ENCODE data around the gene TMUB1.
"Not testable (repeated sequence)": the region's sequence is repeated elsewhere in the genome, so short reads cannot be mapped to it uniquely, and the experiment has no call there.

Gene TMUB1

DNA sequence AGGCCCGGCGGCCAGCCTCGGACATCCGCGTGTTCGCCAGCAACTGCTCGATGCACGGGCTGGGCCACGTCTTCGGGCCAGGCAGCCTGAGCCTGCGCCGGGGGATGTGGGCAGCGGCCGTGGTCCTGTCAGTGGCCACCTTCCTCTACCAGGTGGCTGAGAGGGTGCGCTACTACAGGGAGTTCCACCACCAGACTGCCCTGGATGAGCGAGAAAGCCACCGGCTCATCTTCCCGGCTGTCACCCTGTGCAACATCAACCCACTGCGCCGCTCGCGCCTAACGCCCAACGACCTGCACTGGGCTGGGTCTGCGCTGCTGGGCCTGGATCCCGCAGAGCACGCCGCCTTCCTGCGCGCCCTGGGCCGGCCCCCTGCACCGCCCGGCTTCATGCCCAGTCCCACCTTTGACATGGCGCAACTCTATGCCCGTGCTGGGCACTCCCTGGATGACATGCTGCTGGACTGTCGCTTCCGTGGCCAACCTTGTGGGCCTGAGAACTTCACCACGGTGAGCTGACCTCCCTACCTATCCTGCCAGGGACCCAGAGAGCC, 34.3 kb downstream of the TMUB1 start:
- DNase-seq, result no peak

DNA sequence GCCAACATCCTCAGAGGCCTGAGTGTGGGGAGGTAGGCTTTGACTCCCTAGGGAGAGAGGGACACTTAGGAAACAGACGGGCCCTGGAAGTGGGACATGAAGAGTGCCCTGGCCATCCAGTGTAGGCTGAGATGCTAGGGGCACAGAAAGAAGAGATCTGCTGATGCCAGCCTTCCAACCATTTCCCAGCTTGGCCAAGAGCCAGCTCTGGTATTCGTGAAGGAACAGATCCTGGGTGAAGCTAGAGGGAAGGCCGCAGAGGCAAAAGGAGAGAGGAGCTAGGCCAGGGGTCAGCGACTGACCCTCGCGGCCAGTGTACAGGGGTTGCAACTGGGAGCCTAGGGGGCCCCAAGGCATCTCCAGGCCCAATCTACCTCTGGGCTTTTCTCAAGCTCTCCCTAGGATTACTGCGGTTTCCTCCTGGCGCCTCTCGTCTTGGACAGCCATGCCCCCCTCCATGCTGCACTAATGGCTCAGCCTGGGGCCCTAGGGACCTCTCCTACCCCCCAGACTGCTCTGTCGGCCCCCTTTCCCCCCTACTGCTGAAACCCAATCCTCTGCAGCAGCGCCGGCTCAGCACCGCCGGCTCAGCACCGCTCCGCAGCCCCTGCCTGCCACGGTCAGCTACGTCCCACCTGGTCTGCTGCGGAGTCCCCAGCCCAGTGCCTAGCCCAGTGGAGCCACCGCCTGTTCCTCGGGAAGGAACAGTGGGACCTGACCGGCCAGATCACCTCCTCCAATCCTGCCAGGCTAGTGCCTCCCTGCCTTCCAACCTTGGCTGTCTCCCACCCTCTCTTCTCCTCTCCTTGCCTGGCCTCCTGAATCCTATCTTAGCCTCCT, 35.1 kb downstream of the TMUB1 start, which contains the start of gene ASIC3:
Gene ASIC3, plus strand, starts transcription at position 556 of the 840 bp plus-strand sequence. CDS start 355 bp downstream, outside the sequence.
- DNase-seq, result no peak

DNA sequence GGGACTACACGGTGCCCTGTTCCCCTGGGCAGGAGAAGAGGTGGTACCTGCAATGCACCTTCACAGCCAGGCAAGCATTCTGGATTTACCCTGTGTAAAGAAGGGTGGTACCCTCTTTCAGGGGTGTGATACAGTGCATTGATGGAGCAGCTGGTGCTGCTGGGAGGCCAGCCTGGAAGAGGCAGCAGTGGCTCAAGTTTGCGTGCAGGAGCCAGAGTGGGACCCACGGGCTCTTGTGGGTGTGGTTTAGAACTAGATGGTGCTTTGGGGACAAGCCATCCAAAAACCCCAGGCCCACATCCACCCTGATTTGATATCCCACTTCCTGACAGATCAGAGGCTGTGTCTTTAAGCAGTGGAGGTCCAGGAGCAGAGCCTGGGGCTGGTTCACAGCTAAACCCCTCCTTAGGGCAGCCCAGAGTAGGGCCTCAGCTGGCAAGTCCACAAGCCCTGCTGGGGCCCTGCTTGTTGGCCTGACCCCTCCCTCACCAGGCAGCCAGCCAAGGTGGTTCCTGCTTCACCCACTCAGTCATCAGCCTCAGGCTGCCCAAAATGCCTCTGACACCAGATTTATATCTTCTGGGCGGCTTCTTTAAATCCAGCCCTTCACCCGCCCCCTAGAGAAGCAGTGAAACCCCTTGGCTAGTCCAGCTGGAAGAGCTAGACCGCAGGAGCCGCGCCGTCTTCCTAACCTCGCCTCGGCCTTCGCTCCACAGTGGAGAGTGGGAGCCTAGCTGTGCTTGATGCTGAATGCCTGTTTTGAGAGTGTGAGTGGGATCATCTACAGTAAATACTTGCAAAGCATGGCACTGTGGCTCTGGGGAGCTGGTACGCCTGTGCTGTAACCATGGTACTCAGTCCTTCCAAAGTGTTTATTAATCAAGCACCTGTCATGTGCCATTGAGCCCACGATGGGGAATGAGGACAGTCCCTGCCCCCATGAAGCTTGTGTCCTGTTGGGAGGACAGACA, 36.4 kb downstream of the TMUB1 start:
- DNase-seq, result no peak

DNA sequence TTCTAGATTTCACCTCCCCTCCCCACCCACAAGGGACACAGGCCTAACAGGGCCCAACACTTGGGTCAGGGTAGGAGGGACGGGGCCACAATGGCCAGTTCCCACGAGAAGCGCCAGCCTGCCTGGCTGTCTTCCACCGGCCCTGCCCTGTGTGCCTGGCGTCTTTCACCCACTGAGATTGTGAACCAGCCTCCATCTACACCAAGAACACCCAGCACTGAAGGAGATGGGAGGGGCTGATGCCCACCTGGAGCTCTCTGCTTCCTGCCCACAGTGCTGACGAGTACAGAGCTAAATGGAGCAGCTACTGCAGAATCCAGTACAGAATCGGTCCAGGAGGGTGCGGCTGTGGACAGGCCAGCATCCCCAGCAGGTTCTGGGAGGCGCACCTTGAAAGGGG, 37.3 kb downstream of the TMUB1 start:
- no peak for DNase-seq

DNA sequence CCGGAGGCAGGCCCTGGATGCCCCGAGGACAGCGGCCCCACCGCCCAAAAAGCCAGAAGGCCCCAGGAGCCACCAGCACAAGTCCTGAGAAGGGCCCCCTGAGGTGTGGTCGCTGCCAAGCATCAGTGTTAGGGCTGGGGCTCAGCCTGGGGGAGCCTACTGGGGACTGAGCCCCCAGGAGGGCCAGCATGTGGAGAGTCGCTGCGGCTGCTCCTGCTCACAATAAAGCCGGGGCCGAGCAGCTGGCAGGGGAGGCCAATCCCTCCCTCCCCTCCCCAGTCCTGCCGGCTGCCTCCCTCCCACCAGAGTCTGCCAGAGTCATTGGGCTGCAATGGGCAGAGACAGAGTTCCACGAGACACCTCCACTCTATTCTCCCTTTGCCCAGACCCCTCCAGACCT, 38.0 kb downstream of the TMUB1 start:
- no peak for DNase-seq

DNA sequence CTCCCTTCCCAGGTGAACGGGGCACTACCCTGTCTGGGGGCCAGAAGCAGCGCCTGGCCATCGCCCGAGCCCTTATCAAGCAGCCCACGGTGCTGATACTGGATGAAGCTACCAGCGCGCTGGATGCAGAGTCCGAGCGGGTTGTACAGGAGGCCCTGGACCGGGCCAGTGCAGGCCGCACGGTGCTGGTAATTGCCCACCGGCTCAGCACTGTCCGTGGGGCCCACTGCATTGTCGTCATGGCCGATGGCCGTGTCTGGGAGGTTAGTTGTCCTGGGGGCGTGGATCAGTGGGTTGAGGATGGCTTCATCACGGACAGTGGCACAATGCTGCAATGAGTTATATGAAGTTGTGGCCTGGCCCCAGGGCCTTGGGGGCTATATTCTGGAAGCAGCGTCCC, 39.3 kb downstream of the TMUB1 start:
- DNase-seq, result no peak

DNA sequence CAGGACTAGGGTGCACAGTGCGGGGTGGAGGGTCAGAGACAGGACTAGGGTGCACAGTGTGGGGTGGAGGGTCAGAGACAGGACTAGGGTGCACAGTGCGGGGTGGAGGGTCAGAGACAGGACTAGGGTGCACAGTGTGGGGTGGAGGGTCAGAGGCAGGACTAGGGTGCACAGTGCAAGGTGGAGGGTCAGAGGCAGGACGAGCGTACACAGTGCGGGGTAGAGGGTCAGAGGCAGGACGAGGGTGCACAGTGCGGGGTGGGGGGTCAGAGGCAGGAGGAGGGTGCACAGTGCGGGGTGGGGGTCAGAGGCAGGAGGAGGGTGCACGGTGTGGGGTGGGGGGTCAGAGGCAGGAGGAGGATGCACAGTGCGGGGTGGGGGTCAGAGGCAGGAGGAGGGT, 39.8 kb downstream of the TMUB1 start:
- not testable (repeated sequence) for DNase-seq

DNA sequence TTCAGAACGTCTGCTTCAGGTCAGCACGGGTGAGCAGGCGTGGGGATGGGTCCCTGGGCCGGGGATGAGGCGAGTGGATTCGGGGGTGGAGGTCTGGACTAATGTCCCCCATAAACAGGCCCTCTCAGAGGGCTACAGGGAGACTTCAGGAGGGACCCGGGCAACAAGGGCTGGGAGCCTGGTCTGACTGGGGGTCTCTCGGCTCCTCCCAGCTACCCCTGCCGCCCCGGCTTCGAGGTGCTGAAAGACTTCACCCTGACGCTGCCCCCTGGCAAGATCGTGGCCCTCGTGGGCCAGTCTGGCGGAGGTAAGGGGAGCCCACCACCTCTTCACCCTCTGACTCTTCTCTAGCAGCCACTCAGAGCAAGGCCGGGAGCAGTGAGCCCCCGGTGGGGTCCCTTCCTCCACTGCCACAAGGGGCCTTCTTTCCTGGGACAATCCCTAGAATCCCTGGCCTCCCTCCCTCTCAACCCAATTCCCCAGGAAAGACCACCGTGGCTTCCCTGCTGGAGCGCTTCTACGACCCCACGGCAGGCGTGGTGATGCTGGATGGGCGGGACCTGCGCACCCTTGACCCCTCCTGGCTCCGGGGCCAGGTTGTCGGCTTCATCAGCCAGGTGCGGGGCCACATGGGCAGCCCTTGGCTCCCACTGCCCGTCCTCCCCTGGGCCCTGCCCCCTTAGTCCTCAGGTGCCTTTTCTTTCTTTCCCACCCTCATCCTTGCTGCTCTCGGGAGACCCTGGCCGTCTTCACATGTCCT, 42.5 kb downstream of the TMUB1 start:
- DNase-seq, result no peak

DNA sequence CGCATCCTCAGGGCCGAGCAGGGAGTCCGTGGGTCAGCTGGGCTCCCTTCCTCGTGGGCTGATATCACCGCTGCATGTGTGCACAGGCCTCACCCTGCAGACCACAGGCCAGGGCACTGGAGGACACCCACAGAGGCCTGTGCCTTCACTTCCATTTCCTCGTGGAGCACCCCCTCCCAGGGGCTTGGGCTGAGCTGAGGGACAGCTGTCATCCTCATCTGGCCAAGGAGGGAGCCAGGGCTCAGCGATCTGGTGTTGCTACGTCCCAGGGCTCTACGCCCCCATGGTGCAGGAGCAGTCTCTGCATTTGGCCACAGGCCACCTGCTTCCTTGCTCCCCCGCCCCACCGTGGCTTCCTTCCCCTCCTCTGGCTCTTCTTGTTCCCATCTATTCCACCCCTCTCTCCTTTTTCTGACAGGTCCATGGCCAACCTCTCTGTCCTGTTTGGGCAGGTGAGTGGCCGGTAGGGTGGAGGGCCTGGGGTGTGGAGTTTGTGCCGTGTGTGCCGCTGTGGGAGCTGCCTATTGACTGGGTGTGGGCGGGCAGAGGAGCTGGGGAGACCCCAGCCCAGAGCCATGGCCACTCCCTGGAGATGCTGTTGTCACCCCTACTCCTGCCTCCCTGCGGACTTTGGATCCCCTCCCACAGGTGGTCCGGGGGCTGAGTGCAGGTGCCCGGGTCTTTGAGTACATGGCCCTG, 43.3 kb downstream of the TMUB1 start:
- no peak for DNase-seq

DNA sequence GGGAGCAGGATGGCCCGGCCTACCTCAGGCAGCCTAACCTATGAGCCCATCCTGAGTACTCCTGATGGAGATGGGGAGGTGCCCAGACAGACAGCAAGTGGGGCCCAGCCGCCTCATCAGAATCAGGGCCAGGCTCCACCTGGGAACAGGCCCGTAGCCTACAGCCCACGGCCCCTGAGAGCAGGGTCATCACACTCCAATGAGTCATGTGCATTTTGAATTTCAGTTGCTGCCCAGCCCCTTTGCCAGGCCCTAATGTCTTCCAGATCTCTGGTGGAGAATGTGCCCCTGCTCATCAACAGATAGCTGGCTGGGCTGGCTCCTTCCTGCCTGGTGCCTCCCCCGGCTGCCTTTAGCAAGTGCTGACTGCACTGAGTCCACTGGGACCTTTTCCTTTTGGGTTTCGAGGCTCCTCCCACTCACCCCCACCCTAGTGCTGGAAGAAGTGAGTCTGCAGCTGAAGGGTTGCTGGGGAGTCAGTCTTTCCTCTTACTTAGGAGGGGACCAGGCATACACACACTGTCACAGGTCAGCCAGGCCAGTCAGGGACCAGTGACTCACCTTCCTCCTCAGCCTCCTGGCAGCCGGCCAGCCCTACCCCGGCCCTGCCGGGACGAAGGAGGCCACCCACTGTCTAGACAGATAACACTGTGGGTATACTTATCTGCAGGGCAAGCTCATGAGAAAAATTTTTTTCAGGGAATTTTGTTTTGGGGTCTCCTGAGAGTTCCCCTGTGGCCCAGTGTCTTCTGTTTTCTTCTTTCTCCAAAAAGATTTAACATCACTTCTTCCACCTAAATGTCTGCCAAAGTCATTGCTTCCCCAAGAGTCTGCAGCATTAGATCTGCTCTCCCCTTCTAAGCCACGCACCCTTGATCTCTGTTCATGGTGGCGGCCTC, 44.1 kb downstream of the TMUB1 start:
- DNase-seq, result peak; percentile 68 to 77

DNA sequence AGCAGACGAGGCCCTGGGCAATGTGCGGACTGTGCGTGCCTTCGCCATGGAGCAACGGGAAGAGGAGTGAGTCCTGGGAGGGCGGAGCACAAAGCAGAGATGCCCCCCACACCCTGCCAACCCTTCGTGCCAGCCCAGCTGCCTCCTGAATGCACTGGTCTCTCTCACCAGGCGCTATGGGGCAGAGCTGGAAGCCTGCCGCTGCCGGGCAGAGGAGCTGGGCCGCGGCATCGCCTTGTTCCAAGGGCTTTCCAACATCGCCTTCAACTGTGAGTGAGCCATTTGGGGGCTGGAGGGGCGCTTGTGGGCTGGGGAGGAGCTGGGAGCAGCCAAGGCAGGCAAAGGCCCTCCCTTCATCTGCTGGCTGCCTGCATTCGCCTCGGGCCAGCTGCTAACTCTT, 47.4 kb downstream of the TMUB1 start:
- DNase-seq, result no peak

DNA sequence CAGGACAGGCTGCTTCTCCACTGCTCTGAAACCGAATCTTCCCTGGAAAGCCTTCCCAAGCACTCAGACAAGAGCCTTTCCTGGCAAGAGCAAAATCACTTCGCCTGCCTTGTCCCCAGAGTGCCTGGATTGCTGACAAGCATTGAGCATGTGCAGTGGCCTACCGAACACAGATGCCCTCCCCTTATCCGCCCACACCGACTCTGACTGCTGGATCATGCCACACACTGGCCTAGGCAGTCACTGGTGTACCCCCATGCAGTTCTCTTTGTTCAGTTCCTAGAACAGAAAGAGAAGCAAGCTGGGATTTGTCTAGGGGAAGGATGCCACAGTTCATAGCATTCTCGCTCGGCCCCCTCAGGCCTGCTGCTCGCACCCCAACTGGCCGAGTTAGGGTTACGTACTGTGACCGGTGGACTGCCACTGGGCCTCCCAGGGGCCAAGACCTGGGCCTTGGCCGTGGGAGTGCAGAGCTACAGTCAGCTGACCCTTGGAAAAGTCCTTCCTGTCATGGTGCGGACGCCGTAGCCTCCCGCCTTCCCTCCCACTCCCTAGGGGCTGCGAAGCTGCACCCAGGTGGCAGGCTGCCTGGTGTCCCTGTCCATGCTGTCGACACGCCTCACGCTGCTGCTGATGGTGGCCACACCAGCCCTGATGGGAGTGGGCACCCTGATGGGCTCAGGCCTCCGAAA, 48.1 kb downstream of the TMUB1 start:
- DNase-seq, result no peak

DNA sequence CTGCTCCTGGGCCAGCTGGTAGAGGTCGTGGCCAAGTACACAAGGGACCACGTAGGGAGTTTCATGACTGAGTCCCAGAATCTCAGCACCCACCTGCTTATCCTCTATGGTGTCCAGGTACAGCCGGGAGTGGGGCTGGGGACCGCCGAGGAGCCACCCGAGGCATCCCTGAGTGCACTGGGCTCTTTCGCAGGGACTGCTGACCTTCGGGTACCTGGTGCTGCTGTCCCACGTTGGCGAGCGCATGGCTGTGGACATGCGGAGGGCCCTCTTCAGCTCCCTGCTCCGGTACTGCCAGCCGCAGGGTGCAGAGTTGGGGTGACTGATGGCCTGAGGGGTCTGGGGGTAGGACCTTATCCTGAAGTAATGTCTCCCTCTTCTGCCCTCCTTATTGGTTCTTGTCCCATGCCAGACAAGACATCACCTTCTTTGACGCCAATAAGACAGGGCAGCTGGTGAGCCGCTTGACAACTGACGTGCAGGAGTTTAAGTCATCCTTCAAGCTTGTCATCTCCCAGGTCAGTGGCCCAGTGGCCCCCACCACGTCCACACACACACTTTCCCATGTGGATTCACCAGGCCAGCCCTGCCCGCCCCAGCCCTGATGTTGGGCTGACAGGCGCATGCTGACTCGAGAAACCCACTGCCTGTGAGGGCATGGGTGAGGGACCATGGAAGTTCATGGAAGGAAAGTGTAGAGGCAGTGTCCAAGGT, 48.8 kb downstream of the TMUB1 start:
- DNase-seq, result no peak

DNA sequence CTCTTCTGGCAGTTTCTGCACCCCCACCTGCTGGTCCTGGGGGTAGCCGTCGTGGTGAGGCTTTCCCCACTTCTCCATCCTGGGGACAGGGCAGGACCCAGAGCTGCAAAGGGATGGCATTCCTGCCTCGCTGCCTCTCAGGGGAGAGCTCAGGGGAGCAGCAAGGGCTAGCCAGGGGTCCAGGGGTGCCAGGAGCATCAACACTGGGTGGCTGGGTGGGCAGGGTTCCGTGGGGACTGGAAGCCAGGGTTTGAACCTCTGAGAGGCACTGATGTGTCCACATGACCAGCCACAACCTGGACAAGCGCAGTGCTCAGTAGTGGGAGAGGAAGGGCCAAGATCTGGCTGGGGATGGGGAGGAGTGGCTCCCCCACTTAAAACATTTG, 49.4 kb downstream of the TMUB1 start:
- DNase-seq, result no peak

DNA sequence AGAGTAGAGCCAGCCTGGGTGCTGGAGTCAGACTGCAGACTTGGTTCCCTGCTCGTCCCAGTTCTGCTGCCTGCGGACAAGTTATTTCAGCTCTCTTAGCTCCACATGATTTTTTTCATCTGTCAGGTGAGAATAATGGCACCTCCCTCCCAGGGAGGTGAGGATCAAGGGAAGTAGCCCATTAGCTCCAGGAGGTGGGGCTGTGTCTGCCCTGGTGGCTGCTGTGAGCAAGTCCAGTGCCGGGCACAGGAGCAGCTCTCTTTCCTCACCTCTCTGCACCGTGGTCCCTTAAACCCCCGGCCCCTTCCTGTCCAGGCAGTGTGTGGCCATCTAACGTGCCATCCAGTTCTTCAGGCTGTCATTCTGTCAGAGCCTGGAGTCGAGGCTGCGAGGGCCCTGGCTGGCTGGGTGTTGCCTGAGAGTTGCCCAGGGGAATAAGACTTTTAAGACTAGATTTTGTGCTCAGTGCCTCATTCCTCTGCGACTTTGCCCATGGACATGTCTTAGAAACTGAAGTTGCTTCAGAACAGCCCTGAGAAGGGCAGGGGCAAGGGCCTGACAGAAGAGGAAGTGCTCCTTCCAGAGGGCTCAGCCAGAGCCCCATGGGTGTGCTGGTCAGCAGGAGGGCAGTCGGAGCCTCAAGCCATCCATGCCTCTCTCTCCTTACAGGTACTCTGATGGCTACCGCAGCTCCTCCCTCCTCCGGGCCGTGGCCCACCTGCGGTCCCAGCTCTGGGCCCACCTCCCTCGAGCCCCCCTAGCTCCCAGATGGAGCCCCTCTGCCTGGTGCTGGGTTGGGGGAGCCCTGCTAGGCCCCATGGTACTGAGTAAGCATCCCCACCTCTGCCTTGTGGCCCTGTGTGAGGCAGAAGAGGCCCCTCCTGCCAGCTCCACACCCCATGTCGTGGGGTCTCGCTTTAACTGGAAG, 50.1 kb downstream of the TMUB1 start:
- DNase-seq, result no peak

Data from activated CD4-positive, alpha-beta T cell treated with anti-CD3 and anti-CD28 coated beads, Interleukin-2, amount 50 U/mL, for 4 hours (primary cell).